Keratinocyte (primary cell): ENCODE measurements around the gene KRTAP5-3. TPM values are rescaled to one million over a fixed set of nuclear protein-coding genes. Genes with fewer than 3 reads are reported as not detected.
"Not testable (repeated sequence)": the region's sequence is repeated elsewhere in the genome, so short reads cannot be mapped to it uniquely, and the experiment has no call there.

Experiments used
- DNase-seq: peaks from one replicate; pipeline ENCODE4 v3.0.0-alpha.2; 2011; ENCODE audit warnings: low read depth, missing footprints, low spot score
- FAIRE-seq: peaks from 2 replicates; lab custom pipeline; 2011; peaks lifted over from hg19 to GRCh38; lab: Jason Lieb, UNC
- H2AFZ ChIP-seq: 2 replicates; pipeline ENCODE4 v1.6.0; 2012; ENCODE audit warnings: low read length, control low read depth, inconsistent platforms; ENCODE audit not compliant: control insufficient read depth
- H3K27ac ChIP-seq: 2 replicates; pipeline ENCODE4 v1.5.1; 2011; ENCODE audit warnings: low read length; ENCODE audit not compliant: control insufficient read depth, insufficient read depth
- H3K27me3 ChIP-seq: 3 replicates; pipeline ENCODE4 v1.6.0; 2011; ENCODE audit warnings: low read length; ENCODE audit not compliant: control insufficient read depth, insufficient read depth; ENCODE audit errors: extremely low read depth
- H3K36me3 ChIP-seq, 2 experiments: 2 replicates in 1 of 2; 3 replicates in 1 of 2; pipeline ENCODE4 v1.5.1; 2011; ENCODE audit warnings: low read length in 2 of 2, mild to moderate bottlenecking in 1 of 2; ENCODE audit not compliant: control insufficient read depth in 2 of 2, insufficient read depth in 2 of 2; ENCODE audit errors: extremely low read depth in 1 of 2
- H3K4me1 ChIP-seq: 3 replicates; pipeline ENCODE4 v1.5.1; 2011; ENCODE audit warnings: low read length; ENCODE audit not compliant: control insufficient read depth, insufficient read depth; ENCODE audit errors: extremely low read depth
- H3K4me2 ChIP-seq: 3 replicates; pipeline ENCODE4 v1.6.0; 2011; ENCODE audit warnings: low read depth, low read length; ENCODE audit not compliant: control insufficient read depth, insufficient read depth; ENCODE audit errors: extremely low read depth
- H3K4me3 ChIP-seq, 3 experiments: fragments of 200-600 bp in 1 of 3; sonication (generic) in 1 of 3; 2 replicates in 2 of 3; 3 replicates in 1 of 3; pipeline ENCODE4 v1.5.1; 2011 to 2016; ENCODE audit warnings: low read length in 3 of 3, mild to moderate bottlenecking in 3 of 3, control low read depth in 2 of 3, inconsistent platforms in 1 of 3, low read depth in 1 of 3, mixed read lengths in 1 of 3, mixed run types in 1 of 3, moderate library complexity in 1 of 3; ENCODE audit not compliant: control insufficient read depth in 2 of 3, insufficient read depth in 2 of 3; ENCODE audit errors: extremely low read depth in 1 of 3
- H3K79me2 ChIP-seq: 2 replicates; pipeline ENCODE4 v1.6.0; 2012; ENCODE audit warnings: low read length; ENCODE audit not compliant: control insufficient read depth, insufficient read depth
- H3K9ac ChIP-seq: 3 replicates; pipeline ENCODE4 v1.6.0; 2011; ENCODE audit warnings: low read length; ENCODE audit not compliant: control insufficient read depth, insufficient read depth; ENCODE audit errors: extremely low read depth
- H3K9me1 ChIP-seq: 3 replicates; pipeline ENCODE4 v1.6.0; 2011; ENCODE audit warnings: low read length; ENCODE audit not compliant: control insufficient read depth, insufficient read depth; ENCODE audit errors: extremely low read depth
- H3K9me3 ChIP-seq: 2 replicates; pipeline ENCODE4 v1.5.1; 2012; ENCODE audit warnings: low read depth, low read length; ENCODE audit not compliant: control insufficient read depth
- H4K20me1 ChIP-seq: 3 replicates; pipeline ENCODE4 v1.6.0; 2011; ENCODE audit warnings: low read length; ENCODE audit not compliant: control insufficient read depth, insufficient read depth; ENCODE audit errors: extremely low read depth
- CTCF ChIP-seq, 3 experiments: IDR thresholded peaks in 1 of 3; conservative IDR thresholded peaks in 1 of 3; optimal IDR thresholded peaks in 1 of 3; 2 replicates in 2 of 3; 3 replicates in 1 of 3; pipeline versions ENCODE3 to v1.5.1; 2011; ENCODE audit warnings: low read length in 3 of 3, mild to moderate bottlenecking in 3 of 3, moderate library complexity in 2 of 3, control low read depth in 1 of 3, inconsistent platforms in 1 of 3; ENCODE audit not compliant: insufficient read depth in 2 of 3; ENCODE audit errors: extremely low read depth in 1 of 3
- EZH2 ChIP-seq: IDR thresholded peaks from one replicate; pipeline ENCODE4 v1.6.1; 2012; ENCODE audit warnings: inconsistent platforms, mild to moderate bottlenecking, low read length, moderate library complexity
- dilution Hi-C: fragments of 300-500 bp; cut with MboI; formaldehyde crosslinking; loops from one replicate; pipeline ENCODE4 v1.7.0; 2020; ENCODE audit warnings: low sequenced_read_pairs; ENCODE audit not compliant: extremely low pct_ligation_motif_present
- polyA plus RNA-seq, 5 experiments: library from polyadenylated mRNA; depleted of rRNA in 3 of 5; stranded (reverse) in 3 of 5; stranded (forward) in 1 of 5; unstranded in 1 of 5; fragments of >200 nt; gene quantifications; 1 replicate in 1 of 5; 2 replicates in 3 of 5; 3 replicates in 1 of 5; pipeline versions ENCODE4 v1.2.1 to v1.2.3, GENCODE V29; 2011 to 2012; ENCODE audit warnings: missing spikeins in 2 of 5, low read depth in 1 of 5, low replicate concordance in 1 of 5

KRTAP5-3 gene
- polyA plus RNA-seq, 1 donor (not counting 4 experiments of a cell fraction or from before 2014, with no cell fraction given): not detected

- Histone ChIP-seq H3K36me3 (no peaks in the 10 kb centered on the region), H3K4me1 (no peaks in the 10 kb centered on the region), H3K27me3 (peaks cover 5% of the 10 kb centered on the region), H3K4me2 (no peak within 1 kb of the TSS), H3K27ac (no peak within 1 kb of the TSS), H3K9me1 (no peaks in the 10 kb centered on the region), H2AFZ (no peak within 1 kb of the TSS), H4K20me1 (no peaks in the 10 kb centered on the region), H3K9me3 (no peaks in the 10 kb centered on the region), H3K4me3 (no peak within 1 kb of the TSS), H3K9ac (no peak within 1 kb of the TSS), H3K79me2 (no peaks in the 10 kb centered on the region)
- FAIRE-seq (no peak), DNase-seq (no peak)
- dilution Hi-C loops: no loop called here
- no peak for TF ChIP-seq CTCF (optimal IDR thresholded peaks at IDR 0.05 in 1 of 3, IDR thresholded peaks at IDR 0.05 in 1 of 3, conservative IDR thresholded peaks at IDR 0.05 in 1 of 3; ENCODE audit: extremely low read depth in 1 of 3, insufficient read depth in 2 of 3, low read length in 3 of 3)
Measured at GRCh38 chr11:1597994-1598380, 10.3 kb downstream of the KRTAP5-3 start, which contains the start of gene KRTAP5-2. TSS of gene KRTAP5-2 (minus strand) at chr11:1598294. CDS start at chr11:1598250, 44 bp downstream.

GRCh38 chr11:1597331-1597993 is 10.8 kb downstream of the KRTAP5-3 start:
- no peaks in the 10 kb centered on the region for H3K4me1 ChIP-seq
- H4K20me1 ChIP-seq: no peaks in the 10 kb centered on the region
- no peak for FAIRE-seq
- no peak overlapping the region for H3K4me2 ChIP-seq
- DNase-seq: no peak
- no peak overlapping the region for H3K4me3 ChIP-seq
- H3K27me3 ChIP-seq: peaks cover 5% of the 10 kb centered on the region
- H3K9me3 ChIP-seq: no peaks in the 10 kb centered on the region
- dilution Hi-C loops: no loop called here
- no peak overlapping the region for H3K27ac ChIP-seq
- no peak overlapping the region for H2AFZ ChIP-seq
- no peaks in the 10 kb centered on the region for H3K9me1 ChIP-seq
- no peak overlapping the region for H3K9ac ChIP-seq
- no peak for TF ChIP-seq EZH2
- no peak for TF ChIP-seq CTCF (optimal IDR thresholded peaks at IDR 0.05 in 1 of 3, IDR thresholded peaks at IDR 0.05 in 1 of 3, conservative IDR thresholded peaks at IDR 0.05 in 1 of 3; ENCODE audit: extremely low read depth in 1 of 3, insufficient read depth in 2 of 3, low read length in 3 of 3)
- H3K36me3 ChIP-seq: no peaks in the 10 kb centered on the region
- H3K79me2 ChIP-seq: no peaks in the 10 kb centered on the region

- H3K36me3 ChIP-seq, H3K9me1 ChIP-seq, H2AFZ ChIP-seq, H3K9me3 ChIP-seq, H4K20me1 ChIP-seq, H3K27ac ChIP-seq, H3K79me2 ChIP-seq, H3K4me2 ChIP-seq, dilution Hi-C loops, H3K27me3 ChIP-seq, H3K9ac ChIP-seq, H3K4me3 ChIP-seq, DNase-seq, H3K4me1 ChIP-seq, FAIRE-seq: not testable (repeated sequence)
Measured at GRCh38 chr11:1596576-1597121, 11.6 kb downstream of the KRTAP5-3 start.
